Measurements from ENCODE around the gene TBPL1. TPM values are rescaled to one million over a fixed set of nuclear protein-coding genes. Genes with fewer than 3 reads are reported as not detected.

TBPL1 gene
- total and polyA plus RNA-seq, 9 of the 15 experiments (the other 6 are each of a cell fraction or from before 2014, with no cell fraction given), result 78.1 to 152 (median 107) TPM

- no peak for TF ChIP-seq MBD1 (CRISPR knock-in tag; IDR thresholded peaks at IDR 0.05)
- TF ChIP-seq HNRNPLL (IDR thresholded peaks at IDR 0.05; ENCODE audit: low read depth, low read length, poor library complexity, severe bottlenecking), result no peak
- no peak for TF ChIP-seq CBX3 (IDR thresholded peaks at IDR 0.05; ENCODE audit: borderline replicate concordance in 1 of 2, low read length in 2 of 2)
- no peak for TF ChIP-seq RBM15 (IDR thresholded peaks at IDR 0.05; ENCODE audit: insufficient read depth, low read length)
- TF ChIP-seq KLF13 (tag; IDR thresholded peaks at IDR 0.05; ENCODE audit: borderline replicate concordance, low read depth), result no peak
- no peak for TF ChIP-seq ZNF41 (CRISPR knock-in tag; conservative IDR thresholded peaks at IDR 0.05)
- no peak for TF ChIP-seq NCOA1 (IDR thresholded peaks at IDR 0.05; ENCODE audit: low read depth)
- peak; percentile 65; the same call in 1 of the 2 replicates for TF ChIP-seq MYNN (IDR thresholded peaks at IDR 0.05)
- TF ChIP-seq MYNN (CRISPR knock-in tag; IDR thresholded peaks at IDR 0.05), result no peak
- TF ChIP-seq KLF16 (IDR thresholded peaks at IDR 0.05), result 0 out of 2 replicates have a peak, but pooled peaks have one; percentile 31
- TF ChIP-seq KDM2B (CRISPR knock-in tag; IDR thresholded peaks at IDR 0.05), result no peak
- peak; percentile 50; the same call in 1 of the 2 replicates for TF ChIP-seq PML (IDR thresholded peaks at IDR 0.05; ENCODE audit: low read length)
- peak; percentile 51; the same call in 1 of the 2 replicates for TF ChIP-seq POLR2AphosphoS5 (IDR thresholded peaks at IDR 0.05; ENCODE audit: control insufficient read depth, insufficient read depth, low read depth, low read length)
- 0 out of 2 replicates have a peak, but pooled peaks have one; percentile 10 for TF ChIP-seq ELF4 (CRISPR knock-in tag; IDR thresholded peaks at IDR 0.05)
- TF ChIP-seq ZBTB1 (CRISPR knock-in tag; IDR thresholded peaks at IDR 0.05; ENCODE audit: borderline replicate concordance, low read depth), result 0 out of 2 replicates have a peak, but pooled peaks have one; percentile 34
- TF ChIP-seq DLX4 (CRISPR knock-in tag; IDR thresholded peaks at IDR 0.05), result no peak
- no peak for TF ChIP-seq ESRRB (CRISPR knock-in tag; IDR thresholded peaks at IDR 0.05; ENCODE audit: borderline replicate concordance)
- TF ChIP-seq PHB2 (IDR thresholded peaks at IDR 0.05; ENCODE audit: low read depth), result no peak
- TF ChIP-seq ZNF639 (CRISPR knock-in tag; conservative IDR thresholded peaks at IDR 0.05 in 1 of 2, IDR thresholded peaks at IDR 0.05 in 1 of 2), result no peak
- no peak for TF ChIP-seq NFIX (CRISPR knock-in tag; IDR thresholded peaks at IDR 0.05; ENCODE audit: low read depth)
- TF ChIP-seq KLF1 (tag; IDR thresholded peaks at IDR 0.05), result no peak
- TF ChIP-seq ZBED1 (IDR thresholded peaks at IDR 0.05), result no peak
- TF ChIP-seq ZNF280B (CRISPR knock-in tag; IDR thresholded peaks at IDR 0.05), result no peak
- peak; percentile 16 for TF ChIP-seq POLR2B (IDR thresholded peaks at IDR 0.05; ENCODE audit: low read depth, partially characterized antibody)
Observed at GRCh38 chr6:133983099-133983939, 30.3 kb downstream of the TBPL1 start (continued).

All from K562 (cell line).